NK-92 treated with Interleukin-12 subunit alpha and Interleukin-12 subunit beta, amount 100 ng/mL, for 24 hours (cell line): ENCODE results near the gene SEC22A.

Source experiments
- DNase-seq: peaks from one replicate; lab custom pipeline; 2025; lab: John Stamatoyannopoulos, UW

Gene SEC22A

DNA sequence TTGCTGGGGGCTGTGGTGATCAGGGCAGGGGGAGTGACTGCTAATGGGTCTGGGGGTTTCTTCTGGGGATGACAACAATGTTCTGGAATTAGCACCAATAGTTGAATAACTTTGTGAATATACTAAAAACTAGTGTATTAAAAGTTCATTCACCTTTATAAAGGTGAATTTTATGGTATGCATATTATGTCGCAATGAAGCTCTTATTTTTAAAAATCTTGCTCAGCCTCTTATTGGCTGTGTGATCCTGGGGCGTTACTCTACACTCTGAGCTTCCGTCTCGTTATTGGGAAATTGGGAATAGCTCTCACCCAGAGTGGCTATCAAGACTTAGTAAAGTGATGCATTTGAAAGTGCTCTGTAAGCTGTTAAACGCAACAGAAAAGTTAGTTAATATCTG lies 105.3 kb downstream of the SEC22A start:
- no peak for DNase-seq

DNA sequence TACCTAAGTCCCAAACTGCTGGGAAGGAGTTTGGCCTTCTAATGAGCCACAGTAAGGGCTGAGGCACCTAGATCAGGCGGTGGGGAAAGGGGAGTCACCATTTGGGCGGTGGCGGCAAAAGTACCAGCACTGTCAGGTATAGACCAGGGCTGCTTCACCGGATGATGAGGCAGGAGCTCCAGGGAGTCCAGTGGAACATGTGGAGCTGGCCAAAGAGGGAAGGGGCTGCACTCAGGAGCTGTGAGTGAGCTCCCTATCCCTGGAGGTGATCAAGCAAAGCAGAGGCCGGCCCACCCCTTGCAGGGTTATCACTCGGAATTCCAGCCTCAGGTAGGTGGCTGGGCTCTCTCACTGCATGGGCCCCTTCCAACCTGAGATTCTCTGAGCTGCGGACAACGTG lies 108.4 kb downstream of the SEC22A start:
- DNase-seq, result no peak

DNA sequence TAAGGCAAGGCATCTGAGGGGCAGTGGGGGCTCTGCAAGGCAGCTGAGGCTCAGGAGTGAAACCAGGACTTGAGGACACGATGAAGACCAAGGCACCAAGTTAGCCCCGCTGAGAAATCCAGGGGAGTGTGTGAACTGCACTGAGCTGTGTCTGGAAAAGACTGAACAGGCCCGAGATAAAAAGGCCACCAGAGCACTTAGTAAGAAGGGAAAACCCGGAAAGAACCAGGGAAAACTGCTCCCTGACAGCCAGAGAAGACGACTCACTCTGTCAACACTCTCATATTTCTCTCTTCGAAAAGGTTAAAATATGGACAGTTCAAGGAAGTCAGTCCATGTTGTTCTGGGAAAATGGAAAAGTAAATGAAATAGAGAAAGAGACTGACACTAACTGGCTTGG lies 109.0 kb downstream of the SEC22A start:
- no peak for DNase-seq

DNA sequence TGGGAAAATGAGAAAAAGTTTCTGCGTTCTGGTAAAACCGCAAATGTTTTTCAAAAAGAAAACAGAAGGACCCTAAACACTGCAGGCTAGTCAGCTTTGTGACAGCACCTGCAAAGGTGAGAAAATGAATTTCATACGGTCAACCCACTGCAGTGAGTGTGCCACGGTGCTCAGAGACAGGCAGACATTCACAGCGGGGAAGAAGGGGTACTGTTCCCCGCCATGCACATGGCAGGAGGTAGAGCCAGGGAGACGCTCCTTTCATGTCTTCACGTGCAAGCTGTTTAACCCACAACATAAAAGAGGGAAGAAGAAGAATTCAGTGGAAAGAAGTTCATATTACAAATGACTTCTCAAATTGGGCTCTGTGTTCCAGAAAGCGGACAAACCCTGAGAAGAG lies 109.5 kb downstream of the SEC22A start:
- no peak for DNase-seq

DNA sequence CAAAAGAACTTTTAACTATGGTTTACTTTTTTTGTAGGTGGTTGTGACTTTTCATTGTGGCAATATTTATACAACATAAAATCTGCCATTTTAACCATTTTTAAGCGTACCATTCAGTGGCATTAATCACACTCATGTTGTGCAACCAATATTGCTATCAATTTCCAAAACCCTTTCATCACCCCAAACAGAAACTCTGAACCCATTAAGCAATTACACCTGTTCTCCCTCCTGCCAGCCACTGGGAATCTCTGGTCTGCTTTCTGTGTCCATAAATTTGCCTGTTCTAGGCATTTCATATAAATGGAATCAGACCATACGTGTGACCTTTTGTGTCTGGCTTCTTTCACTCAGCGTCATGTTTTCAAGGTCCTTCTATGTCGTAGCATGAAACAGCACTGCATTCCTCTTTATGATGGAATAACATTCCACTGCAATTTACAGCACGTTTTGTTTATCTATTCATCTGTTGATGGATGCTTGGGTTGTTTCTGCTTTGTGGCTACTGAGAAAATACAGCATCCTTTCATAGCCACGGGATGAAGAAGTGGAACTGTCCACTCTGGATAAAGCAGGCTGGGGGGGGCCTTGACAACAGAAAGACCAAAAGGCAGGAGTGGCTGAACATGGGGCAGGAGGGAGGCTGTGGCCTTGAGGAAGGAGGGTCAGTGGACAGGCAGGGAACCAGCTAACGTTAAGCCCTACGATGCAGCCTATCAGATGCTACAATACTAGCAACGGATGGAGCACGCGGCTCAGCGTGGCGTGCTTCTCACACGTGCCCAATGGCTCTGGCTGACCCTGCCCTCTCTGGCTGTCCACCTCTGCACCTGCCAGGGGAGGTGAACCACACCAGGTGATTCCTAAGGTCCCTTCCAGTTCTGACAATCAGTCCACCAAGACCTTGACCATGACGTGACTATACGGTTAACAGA lies 110.9 kb downstream of the SEC22A start:
- no peak for DNase-seq

DNA sequence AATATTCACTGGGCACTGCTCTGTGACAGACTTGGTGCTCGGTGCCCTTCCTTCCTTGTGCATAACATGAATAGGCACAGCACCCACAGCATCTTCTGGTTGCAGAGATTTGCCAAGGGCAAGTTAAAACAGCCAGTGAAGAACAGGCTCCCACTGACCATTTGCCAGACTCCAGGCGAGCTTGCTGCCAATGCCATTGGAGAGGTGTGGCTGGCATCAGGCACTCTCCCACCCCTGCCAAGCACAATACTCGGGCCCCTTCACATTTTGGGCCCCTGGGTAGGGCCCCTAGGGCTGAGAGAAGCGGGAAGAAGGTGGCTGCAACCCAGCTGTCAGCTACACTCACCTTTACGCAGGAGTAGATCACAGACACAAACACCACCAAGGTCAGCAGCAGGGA lies 112.1 kb downstream of the SEC22A start:
- DNase-seq, result no peak

DNA sequence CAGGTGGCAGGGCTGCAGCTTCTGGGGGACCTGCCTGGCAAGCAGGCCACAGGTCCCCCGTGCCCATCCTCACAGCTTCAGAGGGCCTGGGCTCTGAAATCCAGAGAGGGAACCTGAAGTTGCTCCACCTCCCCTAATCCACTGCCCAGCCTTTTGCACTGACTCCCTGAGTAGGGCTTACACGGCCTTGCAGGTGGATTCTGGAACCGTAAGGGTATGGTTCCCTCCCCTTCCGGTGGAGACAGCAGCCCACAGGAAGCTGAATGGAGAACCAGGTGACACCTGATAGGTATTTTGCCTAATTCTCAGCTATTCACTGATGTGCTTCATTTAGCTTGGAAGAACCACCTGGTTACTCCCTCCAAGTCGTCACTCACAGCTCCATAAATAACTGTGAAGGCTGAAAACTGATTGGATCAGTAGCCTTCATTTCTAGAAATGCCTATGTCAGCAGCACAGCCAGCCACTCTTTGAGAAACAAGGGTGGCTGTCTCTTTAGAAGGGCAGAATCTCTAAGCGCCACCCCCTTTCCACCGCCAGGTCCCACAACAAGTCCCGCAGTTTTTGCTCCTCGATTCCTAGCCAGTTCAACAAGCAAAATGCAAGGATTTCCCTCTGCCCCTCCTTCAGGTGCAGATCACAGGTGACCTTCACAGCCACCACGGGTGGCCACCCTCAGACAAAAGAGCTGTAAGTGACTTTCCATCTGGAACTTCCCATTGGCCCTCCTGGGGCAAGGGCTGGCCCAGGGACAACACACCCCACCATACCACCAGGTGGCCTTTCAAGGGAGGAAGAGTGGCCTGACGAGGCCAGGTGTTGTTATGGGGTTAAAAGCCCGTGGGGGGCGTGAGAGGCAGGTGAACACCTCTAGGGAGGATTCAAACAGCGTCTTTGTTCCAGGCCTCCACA lies 112.9 kb downstream of the SEC22A start:
- no peak for DNase-seq

DNA sequence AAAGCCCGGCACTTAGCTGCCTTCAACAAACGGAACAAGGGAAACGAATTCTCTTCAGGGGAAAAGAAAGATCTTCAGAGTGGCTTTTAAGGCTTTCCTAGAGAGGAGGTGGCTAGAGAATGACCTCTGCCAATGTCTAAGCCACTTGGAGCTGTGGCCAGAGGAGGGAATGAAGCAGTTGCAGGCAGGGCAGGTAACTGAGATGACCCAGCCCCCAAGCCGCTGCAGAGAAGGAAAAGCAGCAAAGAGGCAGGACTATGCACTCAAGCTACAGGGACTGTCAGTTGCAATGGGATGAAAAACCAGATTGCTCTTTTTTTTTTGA lies 113.5 kb downstream of the SEC22A start:
- DNase-seq, result no peak

DNA sequence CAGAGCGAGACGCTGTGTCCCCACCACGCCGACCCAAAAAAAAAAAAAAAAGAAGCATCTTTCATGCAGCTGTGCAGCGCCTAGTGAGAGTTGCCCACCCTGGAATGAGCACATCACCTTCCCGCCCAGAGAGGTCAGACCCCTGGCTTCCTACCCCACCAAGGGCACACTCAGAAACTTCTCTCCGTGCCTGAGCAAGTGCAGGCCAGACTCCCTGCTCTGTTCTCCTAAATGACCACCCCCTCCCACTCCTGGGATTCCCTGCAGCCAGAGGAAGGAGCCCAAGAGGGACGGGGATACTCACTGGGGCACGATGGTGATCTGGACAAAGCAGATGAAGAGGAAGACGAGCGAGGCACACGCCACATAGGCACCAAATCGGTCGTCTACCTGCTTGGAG lies 116.0 kb downstream of the SEC22A start:
- no peak for DNase-seq

DNA sequence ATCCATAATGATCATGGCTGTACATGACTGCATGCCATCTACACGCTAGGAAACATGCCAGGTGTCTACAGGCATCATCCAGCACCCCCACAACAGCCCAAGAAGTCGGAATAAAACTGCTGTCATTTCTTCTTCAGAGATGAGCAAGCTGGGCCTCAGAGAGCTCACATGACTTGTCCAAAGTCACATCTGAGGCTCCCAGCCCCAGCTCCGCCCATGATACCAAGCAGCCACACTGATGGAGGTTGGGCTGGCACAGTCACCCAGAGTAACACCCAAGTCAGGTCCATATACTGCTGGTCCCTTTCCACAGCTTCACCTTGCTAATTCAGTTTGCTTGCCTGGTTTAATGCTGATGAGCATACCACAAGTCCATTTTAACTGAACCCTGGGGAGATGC lies 116.6 kb downstream of the SEC22A start:
- no peak for DNase-seq

DNA sequence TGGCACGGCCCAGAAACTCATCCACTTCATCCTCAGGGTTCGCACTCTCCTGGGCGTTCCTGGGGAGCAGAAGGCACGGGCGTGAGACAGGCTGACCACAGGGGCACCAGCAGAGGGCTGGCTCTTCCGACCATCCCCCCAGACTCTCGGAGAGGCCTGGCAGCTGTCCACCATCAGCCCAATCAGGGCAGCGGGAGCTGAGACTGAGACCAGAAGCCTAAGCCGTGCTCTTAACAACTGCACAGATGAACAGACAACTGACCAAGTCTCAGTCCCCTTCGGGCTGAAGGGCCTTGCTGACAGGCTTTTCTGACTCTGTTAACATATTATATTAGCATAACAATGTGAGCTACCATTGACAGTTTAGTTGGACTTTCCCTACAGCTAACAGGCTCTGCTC lies 118.0 kb downstream of the SEC22A start:
- DNase-seq, result no peak

DNA sequence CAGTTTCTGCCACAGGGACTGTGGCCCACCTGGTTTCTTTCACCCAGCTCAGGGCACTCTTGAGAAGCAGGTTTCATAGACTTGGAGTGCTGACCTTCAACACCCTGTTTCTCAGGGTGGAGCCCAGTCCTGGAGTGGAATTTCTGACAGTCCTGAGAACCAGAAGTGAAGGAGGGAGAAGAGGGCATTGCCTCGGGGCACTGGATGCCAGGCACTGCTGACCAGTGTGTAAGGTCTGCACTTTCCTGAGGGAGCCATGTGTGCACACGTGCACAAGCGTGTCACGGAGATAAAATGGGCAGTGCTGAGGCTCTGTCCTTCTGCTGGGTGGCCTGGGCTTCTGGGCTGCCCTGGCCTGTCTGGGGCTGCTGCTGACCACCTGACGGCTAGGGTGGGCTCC lies 118.5 kb downstream of the SEC22A start:
- DNase-seq, result no peak

DNA sequence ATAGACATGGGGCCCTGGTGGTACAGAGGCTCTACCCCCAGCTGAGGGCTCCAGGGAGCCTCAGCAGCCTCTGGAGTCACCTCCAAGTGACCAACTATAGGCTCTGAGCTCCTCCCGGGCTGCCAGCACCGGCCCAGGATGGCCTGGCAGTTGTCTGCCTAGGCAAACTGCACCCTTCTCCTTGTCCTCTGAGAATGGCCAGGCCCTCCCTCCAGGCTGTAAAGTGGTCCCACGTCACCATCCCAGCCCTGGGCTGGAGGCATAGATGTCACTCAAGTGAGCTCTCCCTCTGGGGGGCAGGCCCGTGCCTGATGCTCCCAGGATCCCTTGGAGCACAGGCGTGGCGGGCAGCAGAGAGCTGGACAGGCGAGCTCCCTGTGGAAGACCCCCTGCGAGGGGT lies 120.1 kb downstream of the SEC22A start:
- DNase-seq, result no peak

DNA sequence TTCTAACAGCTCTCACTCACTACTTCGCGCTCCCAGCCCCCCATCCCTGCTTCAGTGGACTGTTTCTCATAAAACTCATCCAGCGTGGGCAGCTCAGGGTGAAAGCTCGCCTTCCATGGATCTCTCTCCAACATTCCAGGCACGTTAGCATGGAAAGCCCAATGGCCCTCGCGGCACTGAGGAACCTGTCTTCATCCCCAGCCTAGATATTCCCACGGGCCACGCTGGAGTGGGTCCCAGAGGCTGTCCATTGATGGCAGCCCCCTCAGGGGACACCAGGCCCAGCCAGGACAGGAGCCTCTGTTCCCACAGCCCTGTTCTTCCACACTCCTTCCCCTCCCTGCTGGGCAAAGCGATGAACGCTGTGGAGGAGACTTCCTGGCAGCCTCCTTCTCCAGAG lies 121.1 kb downstream of the SEC22A start:
- no peak for DNase-seq
